IMR-90 (cell line): ENCODE data around the gene PKIG. TPM values are rescaled to one million over a fixed set of nuclear protein-coding genes. Genes with fewer than 3 reads are reported as not detected.
A peak's percentile ranks its signal among the peaks of the same experiment; 100 is the strongest.

Source experiments
- ATAC-seq: fragments of 200-7000 bp; cut with Tn5 transposase; 2 replicates; pipeline ENCODE4 v1.9.1; 2020; ENCODE audit warnings: low read depth, mild to moderate bottlenecking, moderate library complexity
- BruUV-seq: library from RNA; stranded (reverse); fragments of 400-500 nt; replicated peaks from 2 replicates; lab custom pipeline; 2021; lab: Mats Ljungman, UMichigan
- CTCF ChIA-PET: fragments of 300-600 bp; formaldehyde crosslinking; extraction: SDS; loops from one replicate; lab custom pipeline; 2021; ENCODE audit warnings: antibody characterized with exemption; lab: Yijun Ruan, JAX
- POLR2A ChIA-PET: fragments of 300-600 bp; sonication (Branson Sonifier 250); formaldehyde crosslinking; loops from one replicate; lab custom pipeline; 2022; ENCODE audit warnings: antibody characterized with exemption; ENCODE audit not compliant: unreplicated experiment; lab: Charles Lee
- DNase-seq: peaks from one replicate; pipeline ENCODE4 v3.0.0; 2013
- H2AFZ ChIP-seq: replicated peaks from 2 replicates; pipeline ENCODE3; 2013; ENCODE audit warnings: low read length, mild to moderate bottlenecking; ENCODE audit not compliant: poor library complexity
- H2AK5ac ChIP-seq: 2 replicates; pipeline ENCODE4 v1.6.1; 2013; ENCODE audit warnings: low read depth, low read length, inconsistent platforms
- H2AK9ac ChIP-seq: replicated peaks from 2 replicates; pipeline ENCODE3; 2013; ENCODE audit warnings: mild to moderate bottlenecking, low read depth, low read length, moderate library complexity; ENCODE audit not compliant: poor library complexity
- H2BK120ac ChIP-seq: 2 replicates; pipeline ENCODE4 v1.6.1; 2013; ENCODE audit warnings: low read depth, low read length, inconsistent platforms
- H2BK15ac ChIP-seq: 3 replicates; pipeline ENCODE4 v1.6.1; 2013; ENCODE audit warnings: low read depth, low read length, inconsistent platforms
- H2BK20ac ChIP-seq: 2 replicates; pipeline ENCODE4 v1.6.1; 2013; ENCODE audit warnings: low read depth, mild to moderate bottlenecking, inconsistent platforms, low read length, moderate library complexity
- H2BK5ac ChIP-seq: 2 replicates; pipeline ENCODE4 v1.6.1; 2013; ENCODE audit warnings: mild to moderate bottlenecking, low read depth, low read length, inconsistent platforms; ENCODE audit not compliant: poor library complexity, severe bottlenecking
- H3K14ac ChIP-seq: replicated peaks from 2 replicates; pipeline ENCODE4 v1.6.1; 2013; ENCODE audit warnings: low read depth, low read length, inconsistent platforms
- H3K18ac ChIP-seq: 2 replicates; pipeline ENCODE4 v1.6.1; 2013; ENCODE audit warnings: low read depth, low read length, control low read depth
- H3K23ac ChIP-seq: 2 replicates; pipeline ENCODE4 v1.6.1; 2013; ENCODE audit warnings: low read depth, low read length, inconsistent platforms
- H3K27ac ChIP-seq: 2 replicates; pipeline ENCODE4 v1.5.1; 2013; ENCODE audit warnings: mild to moderate bottlenecking, control low read depth, low read length; ENCODE audit not compliant: insufficient read depth
- H3K27me3 ChIP-seq: 2 replicates; pipeline ENCODE4 v1.6.1; 2013; ENCODE audit warnings: low read length; ENCODE audit not compliant: control insufficient read depth, insufficient read depth
- H3K36me3 ChIP-seq: 2 replicates; pipeline ENCODE4 v1.6.1; 2013; ENCODE audit warnings: low read length, mixed read lengths; ENCODE audit not compliant: control insufficient read depth, insufficient read depth
- H3K4ac ChIP-seq: 2 replicates; pipeline ENCODE4 v1.6.1; 2013; ENCODE audit warnings: low read depth, low read length, inconsistent platforms
- H3K4me1 ChIP-seq: 2 replicates; pipeline ENCODE4 v1.6.1; 2013; ENCODE audit warnings: low read length, mixed read lengths; ENCODE audit not compliant: control insufficient read depth, insufficient read depth
- H3K4me2 ChIP-seq: 2 replicates; pipeline ENCODE4 v1.6.1; 2013; ENCODE audit warnings: low read depth, mild to moderate bottlenecking, control low read depth, low read length, moderate library complexity
- H3K4me3 ChIP-seq: 2 replicates; pipeline ENCODE4 v1.5.1; 2013; ENCODE audit warnings: low read depth, mild to moderate bottlenecking, control low read depth, low read length, moderate library complexity; ENCODE audit not compliant: insufficient read depth
- H3K56ac ChIP-seq: 2 replicates; pipeline ENCODE4 v1.6.1; 2013; ENCODE audit warnings: low read length, inconsistent platforms; ENCODE audit not compliant: insufficient read depth; ENCODE audit errors: extremely low read depth
- H3K79me1 ChIP-seq, 2 experiments: 2 replicates each; pipeline ENCODE4 v1.6.1; 2013; ENCODE audit warnings: low read length in 2 of 2, inconsistent platforms in 1 of 2, low read depth in 1 of 2
- H3K9ac ChIP-seq: 2 replicates; pipeline ENCODE4 v1.6.1; 2013; ENCODE audit warnings: low read depth, low read length, control low read depth
- H3K9me1 ChIP-seq: 2 replicates; pipeline ENCODE4 v1.6.1; 2013; ENCODE audit warnings: low read length, inconsistent platforms; ENCODE audit not compliant: insufficient read depth
- H3K9me3 ChIP-seq: 2 replicates; pipeline ENCODE4 v1.6.1; 2013; ENCODE audit warnings: low read length; ENCODE audit not compliant: control insufficient read depth, insufficient read depth
- H4K20me1 ChIP-seq: 2 replicates; pipeline ENCODE4 v1.6.1; 2013; ENCODE audit warnings: low read length, inconsistent platforms; ENCODE audit not compliant: insufficient read depth
- H4K5ac ChIP-seq: 2 replicates; pipeline ENCODE4 v1.6.1; 2013; ENCODE audit warnings: mild to moderate bottlenecking, low read depth, low read length, control low read depth
- H4K8ac ChIP-seq, 2 experiments: 2 replicates each; pipeline ENCODE4 v1.6.1; 2013; ENCODE audit warnings: low read depth in 2 of 2, low read length in 2 of 2, control low read depth in 1 of 2, inconsistent platforms in 1 of 2
- H4K91ac ChIP-seq: 2 replicates; pipeline ENCODE4 v1.6.1; 2013; ENCODE audit warnings: low read depth, low read length, inconsistent platforms; ENCODE audit not compliant: insufficient read depth
- CHD1 ChIP-seq: IDR thresholded peaks from 2 replicates; pipeline ENCODE4 v1.6.1; 2012; ENCODE audit warnings: low read depth, low read length, improper control_type of control experiment
- FOS ChIP-seq: fragments of 150-350 bp; IDR thresholded peaks from 2 replicates; pipeline ENCODE4 v1.6.1; 2016; ENCODE audit warnings: low read depth, low read length
- MAFK ChIP-seq: IDR thresholded peaks from 2 replicates; pipeline ENCODE4 v1.6.1; 2012; ENCODE audit warnings: low read depth, low read length, improper control_type of control experiment
- MAZ ChIP-seq: IDR thresholded peaks from 2 replicates; pipeline ENCODE4 v1.6.1; 2012; ENCODE audit warnings: low read depth, mild to moderate bottlenecking, low read length, improper control_type of control experiment, moderate library complexity, borderline replicate concordance
- POLR2A ChIP-seq: IDR thresholded peaks from 2 replicates; pipeline ENCODE4 v1.6.1; 2012; ENCODE audit warnings: mild to moderate bottlenecking, low read depth, low read length
- RCOR1 ChIP-seq: IDR thresholded peaks from 2 replicates; pipeline ENCODE4 v1.6.1; 2012; ENCODE audit warnings: mild to moderate bottlenecking, low read length, improper control_type of control experiment; ENCODE audit not compliant: insufficient replicate concordance
- RFX5 ChIP-seq: IDR thresholded peaks from 2 replicates; pipeline ENCODE4 v1.8.0; 2012; ENCODE audit warnings: low read depth, mild to moderate bottlenecking, low read length, moderate library complexity
- WGBS, 2 experiments: methylation state at CpG; one replicate each; pipeline versions ENCODE4 v1.1.5 to v1.1.7; 2013; ENCODE audit warnings: missing lambda C conversion rate in 2 of 2; ENCODE audit not compliant: insufficient read length in 1 of 2; ENCODE audit errors: extremely low coverage in 2 of 2; 5-methylcytosine and 5-hydroxymethylcytosine counted together
- dilution Hi-C: fragments of 300-500 bp; cut with HindIII; formaldehyde crosslinking; loops from one replicate; pipeline ENCODE4 v1.14.3; 2018; ENCODE audit warnings: low sequenced_read_pairs; ENCODE audit not compliant: unreplicated experiment
- in situ Hi-C: fragments of 300-500 bp; cut with MboI; formaldehyde crosslinking; loops from 3 replicates; pipeline ENCODE4 v1.14.3; 2019; ENCODE audit warnings: low sequenced_read_pairs, inconsistent platforms, mixed read lengths
- intact Hi-C: fragments of 100-400 bp; cut with micrococcal nuclease; formaldehyde crosslinking; loops from 2 replicates; pipeline ENCODE4 v1.10.0; 2022
- polyA plus RNA-seq, 3 experiments: library from polyadenylated mRNA; depleted of rRNA; stranded (reverse); fragments of >200 nt; gene quantifications; 2 replicates each; pipeline ENCODE4 v1.2.3, GENCODE V29; 2012; ENCODE audit warnings: low replicate concordance in 1 of 3
- total RNA-seq: library from RNA; depleted of rRNA; stranded (reverse); fragments of >200 nt; gene quantifications from 2 replicates; pipeline ENCODE4 v1.2.3, GENCODE V29; 2012

Gene PKIG
- total and polyA plus RNA-seq, 2 of the 4 experiments (the other 2 are of a cell fraction): 78.3 to 89.6 TPM

GRCh38 chr20:44600301-44600700 is 17.9 kb downstream of the PKIG start:
- H4K5ac ChIP-seq: no peak overlapping the region
- no peak overlapping the region for H2BK5ac ChIP-seq
- H3K79me1 ChIP-seq: peaks cover 23 to 64% of the 10 kb centered on the region in 2 experiments
- H3K4me3 ChIP-seq: no peak overlapping the region
- H2AK5ac ChIP-seq: no peak overlapping the region
- H3K9me3 ChIP-seq: no peaks in the 10 kb centered on the region
- DNase-seq: no peak
- in situ Hi-C loops (loop anchor here (10.0 kb wide), 2 partner anchors 66 to 386 kb away; partner anchors contain the start of gene OSER1), intact Hi-C loops (no loop called here), dilution Hi-C loops (no loop called here)
- H3K18ac ChIP-seq: no peak overlapping the region
- no peak overlapping the region for H2AK9ac ChIP-seq
- POLR2A ChIA-PET: no interaction called here
- H3K9ac ChIP-seq: no peak overlapping the region
- peaks cover 27% of the 10 kb centered on the region for H3K9me1 ChIP-seq
- H3K14ac ChIP-seq: no peak overlapping the region
- no peak for TF ChIP-seq RFX5
- no peak for TF ChIP-seq FOS
- no peak for TF ChIP-seq POLR2A
- TF ChIP-seq RCOR1: no peak
- no peak for TF ChIP-seq MAFK
- TF ChIP-seq MAZ: no peak
- no peak for TF ChIP-seq CHD1
- H3K23ac ChIP-seq: 0 out of 2 replicates have a peak overlapping the region, but pooled peaks have one; percentile 3
- 100% methylated on average over 1 of the region's 4 CpGs; no CpG with 5 or more reads in 1 of the 2 experiments for WGBS, 2 experiments
- H4K8ac ChIP-seq: no peak overlapping the region; a peak in 1 of 4 replicates
- no peak overlapping the region for H4K91ac ChIP-seq
- peaks cover 3% of the 10 kb centered on the region; the same call in 1 of the 2 replicates for H4K20me1 ChIP-seq
- no peak overlapping the region; the same call in 1 of the 2 replicates for H2BK20ac ChIP-seq
- no peak overlapping the region for H3K27ac ChIP-seq
- no peaks in the 10 kb centered on the region for H3K36me3 ChIP-seq
- H3K27me3 ChIP-seq: no peaks in the 10 kb centered on the region
- no peak overlapping the region for H3K4me2 ChIP-seq
- ATAC-seq: no peak
- H2BK120ac ChIP-seq: peak overlapping the region; percentile 17; the same call in 1 of the 2 replicates
- no peak overlapping the region; the same call in 2 of the 3 replicates for H2BK15ac ChIP-seq
- peak overlapping the region; percentile 8; the same call in 1 of the 2 replicates for H3K4ac ChIP-seq
- no peak overlapping the region for H3K56ac ChIP-seq
- CTCF ChIA-PET: no interaction called here
- BruUV-seq: no TSS peak
- H3K4me1 ChIP-seq: peaks cover 38% of the 10 kb centered on the region
- no peak overlapping the region for H2AFZ ChIP-seq
